Activated CD8-positive, alpha-beta memory T cell treated with anti-CD3 and anti-CD28 coated beads, Interleukin-2, amount 10 ng/mL, durations not matched to agents 7 days and 5 days (primary cell): Measurements from ENCODE around the gene ZNF385D. TPM values are rescaled to one million over a fixed set of nuclear protein-coding genes. Genes with fewer than 3 reads are reported as not detected.

Source experiments
- ATAC-seq: fragments of 150-1000 bp; cut with Tn5 transposase; one replicate; pipeline ENCODE4 v1.10.0; 2021; ENCODE audit warnings: moderate library complexity
- CTCF ChIA-PET: fragments of 350-600 bp; sonication (Branson Sonifier 250); formaldehyde crosslinking; loops from one replicate; lab custom pipeline; 2021; ENCODE audit warnings: antibody characterized with exemption; lab: Charles Lee
- DNase-seq: peaks from one replicate; pipeline ENCODE4 v3.0.0-alpha.2; 2020
- H3K27ac Mint-ChIP-seq: one replicate; pipeline ENCODE4 v1.8.0; 2021; ENCODE audit warnings: mild to moderate bottlenecking, mixed read lengths
- H3K27me3 Mint-ChIP-seq: one replicate; pipeline ENCODE4 v1.8.0; 2021; ENCODE audit warnings: mixed read lengths
- H3K36me3 Mint-ChIP-seq: one replicate; pipeline ENCODE4 v1.8.0; 2021; ENCODE audit warnings: mild to moderate bottlenecking, mixed read lengths
- H3K4me1 Mint-ChIP-seq: one replicate; pipeline ENCODE4 v1.8.0; 2021; ENCODE audit warnings: mixed read lengths
- H3K4me3 Mint-ChIP-seq: one replicate; pipeline ENCODE4 v1.8.0; 2021; ENCODE audit warnings: mild to moderate bottlenecking, moderate library complexity, mixed read lengths
- H3K9me3 Mint-ChIP-seq: one replicate; pipeline ENCODE4 v1.8.0; 2022; ENCODE audit warnings: low read depth, mixed read lengths
- total RNA-seq, 2 experiments: library from RNA; stranded (reverse); gene quantifications; one replicate each; pipeline ENCODE4 v1.2.3, GENCODE V29; 2021

ZNF385D gene
- total RNA-seq, 2 experiments from 2014 or later = not detected

DNA sequence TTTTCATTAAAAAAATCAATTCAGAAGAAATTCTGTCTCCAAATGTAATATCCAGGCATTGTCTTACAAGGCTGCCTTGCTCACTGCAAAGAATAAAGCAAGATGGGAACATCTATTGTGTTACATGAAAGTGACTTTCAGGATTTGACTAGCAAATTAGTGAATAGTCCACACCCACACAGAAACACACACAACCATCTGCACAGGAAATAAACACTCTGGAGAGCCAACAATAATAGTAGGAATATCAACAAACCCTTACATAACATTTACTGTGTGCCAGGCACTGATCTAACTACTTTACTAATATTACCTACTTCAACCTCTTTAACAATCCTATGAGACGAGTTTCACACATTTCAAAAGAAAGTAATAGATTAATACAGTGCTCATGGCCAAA, 28.9 kb upstream of the ZNF385D start:
- H3K9me3 Mint-ChIP-seq = peaks cover 10% of the 10 kb centered on the region

DNA sequence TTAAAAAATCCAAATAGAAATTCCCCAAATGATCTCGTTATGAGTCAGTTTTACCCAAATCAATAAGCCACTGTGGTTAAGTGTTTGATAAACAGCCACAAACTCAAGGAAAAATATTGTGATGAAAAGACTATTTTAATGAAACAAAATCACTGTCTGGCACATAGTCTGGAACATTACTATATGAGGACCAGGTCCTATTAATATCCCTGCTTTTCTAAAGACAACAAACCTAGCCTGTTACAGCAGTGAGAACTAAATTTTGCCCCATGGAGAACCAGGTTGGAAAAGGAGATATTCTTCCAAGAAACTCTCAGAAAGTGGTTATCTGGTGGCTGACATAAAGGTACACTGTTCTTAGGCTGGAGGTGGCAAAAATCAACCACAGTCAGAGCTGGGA, 27.7 kb upstream of the ZNF385D start:
- no peaks in the 10 kb centered on the region for H3K4me1 Mint-ChIP-seq
- CTCF ChIA-PET = no interaction called here
- no peaks in the 10 kb centered on the region for H3K27me3 Mint-ChIP-seq
- DNase-seq = no peak
- peaks cover 8% of the 10 kb centered on the region for H3K9me3 Mint-ChIP-seq
- H3K4me3 Mint-ChIP-seq = no peak overlapping the region
- no peak overlapping the region for H3K27ac Mint-ChIP-seq
- ATAC-seq = no peak
- H3K36me3 Mint-ChIP-seq = no peaks in the 10 kb centered on the region

More for the DNA sequence above, 28.9 kb upstream of the ZNF385D start:
- ATAC-seq = no peak
- DNase-seq = no peak
- Mint-ChIP-seq H3K36me3 (no peaks in the 10 kb centered on the region), H3K27ac (no peak overlapping the region), H3K4me3 (no peak overlapping the region), H3K4me1 (no peaks in the 10 kb centered on the region), H3K27me3 (no peaks in the 10 kb centered on the region)
- CTCF ChIA-PET = no interaction called here

DNA sequence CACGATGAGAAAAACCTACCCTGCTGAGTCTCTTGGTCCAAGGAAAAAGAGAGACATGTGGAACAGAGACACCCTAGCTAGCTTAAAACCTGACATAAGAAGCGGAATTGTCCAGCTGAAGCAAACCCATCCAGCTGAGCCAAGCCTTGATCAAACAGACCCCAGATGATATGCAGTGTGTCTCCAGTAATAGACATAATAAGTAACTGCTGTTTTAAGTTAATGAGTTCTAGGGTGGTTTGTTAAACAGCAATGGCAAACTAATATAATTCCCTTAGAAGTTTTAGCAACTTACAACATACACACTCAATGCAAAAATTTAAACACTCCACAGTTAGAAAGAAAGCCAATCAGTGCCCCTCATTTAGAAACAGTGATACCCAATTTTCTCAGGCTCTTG, 26.8 kb upstream of the ZNF385D start:
- H3K36me3 Mint-ChIP-seq = no peaks in the 10 kb centered on the region
- no peak for ATAC-seq

DNA sequence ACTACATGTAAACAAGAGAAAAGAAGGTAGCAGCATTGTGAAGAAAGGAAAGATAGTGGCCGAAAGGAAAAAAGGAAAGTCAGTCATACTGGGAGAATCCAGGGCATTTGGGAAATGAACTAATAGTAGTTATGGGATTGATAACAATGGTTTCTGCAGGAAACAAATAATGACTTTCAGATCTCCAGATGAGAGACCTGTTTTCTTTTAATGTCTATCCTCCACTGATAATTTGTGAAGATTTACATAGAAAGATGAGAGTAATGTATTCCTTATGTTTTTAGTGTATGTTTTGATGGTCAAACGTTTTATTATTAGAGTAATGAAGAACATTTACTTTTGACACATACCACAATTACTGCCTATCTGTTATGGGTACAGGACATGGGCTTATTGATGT, 15.0 kb upstream of the ZNF385D start:
- Mint-ChIP-seq H3K27me3 (no peaks in the 10 kb centered on the region), H3K4me3 (no peak overlapping the region), H3K27ac (no peak overlapping the region), H3K36me3 (no peaks in the 10 kb centered on the region), H3K9me3 (peaks cover 16% of the 10 kb centered on the region), H3K4me1 (no peaks in the 10 kb centered on the region)
- no peak for DNase-seq
- CTCF ChIA-PET = no interaction called here
- no peak for ATAC-seq

More for the DNA sequence above, 26.8 kb upstream of the ZNF385D start:
- no peak for DNase-seq
- Mint-ChIP-seq H3K4me3 (no peak overlapping the region), H3K27ac (no peak overlapping the region), H3K9me3 (peaks cover 8% of the 10 kb centered on the region), H3K4me1 (no peaks in the 10 kb centered on the region), H3K27me3 (no peaks in the 10 kb centered on the region)
- CTCF ChIA-PET = no interaction called here

DNA sequence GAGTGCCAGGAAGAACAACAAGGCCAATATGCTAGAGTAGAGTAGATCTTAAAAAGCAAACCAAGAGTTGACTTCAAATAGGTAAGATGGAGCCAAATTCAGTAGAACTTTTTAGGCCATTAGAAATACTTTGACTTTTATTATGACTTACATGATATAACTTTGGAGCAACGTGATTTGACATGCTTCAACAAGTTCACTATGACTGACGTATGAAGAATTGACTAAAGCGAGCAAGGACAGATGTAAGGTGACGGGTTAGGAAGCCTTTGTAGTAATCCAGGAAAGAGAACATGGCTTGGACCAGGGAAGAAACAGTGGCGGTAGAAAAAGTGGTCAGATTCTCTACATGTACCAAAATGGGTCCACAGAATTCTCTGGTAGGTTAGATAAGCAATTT, 4.9 kb upstream of the ZNF385D start:
- no peaks in the 10 kb centered on the region for H3K27me3 Mint-ChIP-seq
- H3K4me3 Mint-ChIP-seq = no peak overlapping the region
- no peak overlapping the region for H3K27ac Mint-ChIP-seq
- H3K9me3 Mint-ChIP-seq = peaks cover 2% of the 10 kb centered on the region
- no peak for DNase-seq
- no peak for ATAC-seq
- CTCF ChIA-PET = no interaction called here
- no peaks in the 10 kb centered on the region for H3K4me1 Mint-ChIP-seq
- H3K36me3 Mint-ChIP-seq = no peaks in the 10 kb centered on the region

DNA sequence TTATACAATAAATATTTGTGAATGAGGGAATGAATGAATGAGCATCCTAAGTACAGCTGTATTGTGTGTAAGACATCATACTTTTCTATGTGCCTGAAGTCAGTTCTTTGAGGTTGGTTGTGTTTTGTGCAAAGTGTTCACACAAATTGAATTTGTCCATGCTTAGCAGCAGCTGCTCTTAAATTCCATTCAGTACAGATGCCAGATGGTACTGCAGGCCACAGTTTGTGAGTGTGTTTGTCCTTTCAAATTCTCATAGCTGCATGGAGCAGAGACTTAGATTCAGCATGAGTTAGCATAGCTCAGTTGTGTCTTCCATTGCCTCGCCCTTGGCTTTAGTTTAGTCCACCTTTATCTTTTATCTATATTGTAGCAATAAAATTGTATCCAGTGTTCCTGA, 3.8 kb upstream of the ZNF385D start:
- no peaks in the 10 kb centered on the region for H3K9me3 Mint-ChIP-seq
- H3K4me1 Mint-ChIP-seq = no peaks in the 10 kb centered on the region
- CTCF ChIA-PET = interaction anchor here (0.6 kb wide), 1 partner anchor 864 kb away, joined by 4 read pairs; no protein-coding TSS in a partner anchor
- peaks cover 5% of the 10 kb centered on the region for H3K27me3 Mint-ChIP-seq
- ATAC-seq (no peak), DNase-seq (no peak)
- no peaks in the 10 kb centered on the region for H3K36me3 Mint-ChIP-seq
- H3K4me3 Mint-ChIP-seq = no peak overlapping the region
- H3K27ac Mint-ChIP-seq = no peak overlapping the region

DNA sequence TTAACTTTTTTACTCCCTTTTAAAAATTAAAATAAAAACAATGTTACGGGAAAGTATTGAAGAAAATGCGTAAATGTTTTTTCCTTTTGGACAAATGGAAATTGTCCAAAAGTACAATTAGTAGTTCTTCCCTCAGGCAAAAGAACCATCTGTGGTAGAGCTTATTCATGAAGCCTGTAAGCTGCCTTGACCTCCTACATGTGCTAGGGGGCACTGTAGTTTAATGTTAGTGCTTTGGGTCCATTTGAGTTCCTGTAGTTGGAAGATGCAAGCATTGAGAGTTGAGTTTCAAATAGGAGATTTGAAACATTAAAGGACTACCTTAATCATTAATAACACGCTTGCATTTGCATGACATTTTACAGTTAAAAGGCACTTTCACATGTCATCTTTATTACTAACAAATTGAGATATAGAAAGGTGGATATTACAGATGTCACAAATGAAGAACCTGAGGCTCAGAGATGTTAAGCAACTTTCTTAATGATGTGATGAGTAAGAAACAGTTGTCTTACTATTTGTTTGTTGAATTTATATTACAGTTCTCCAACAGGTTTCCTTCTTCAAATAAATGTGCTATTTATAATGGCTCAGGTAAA, 1.8 kb upstream of the ZNF385D start:
- Mint-ChIP-seq H3K27ac (no peak overlapping the region), H3K27me3 (peaks cover 5% of the 10 kb centered on the region), H3K9me3 (no peaks in the 10 kb centered on the region), H3K4me1 (no peaks in the 10 kb centered on the region), H3K4me3 (no peak overlapping the region), H3K36me3 (no peaks in the 10 kb centered on the region)
- ATAC-seq (no peak), DNase-seq (no peak)
- CTCF ChIA-PET = no interaction called here

DNA sequence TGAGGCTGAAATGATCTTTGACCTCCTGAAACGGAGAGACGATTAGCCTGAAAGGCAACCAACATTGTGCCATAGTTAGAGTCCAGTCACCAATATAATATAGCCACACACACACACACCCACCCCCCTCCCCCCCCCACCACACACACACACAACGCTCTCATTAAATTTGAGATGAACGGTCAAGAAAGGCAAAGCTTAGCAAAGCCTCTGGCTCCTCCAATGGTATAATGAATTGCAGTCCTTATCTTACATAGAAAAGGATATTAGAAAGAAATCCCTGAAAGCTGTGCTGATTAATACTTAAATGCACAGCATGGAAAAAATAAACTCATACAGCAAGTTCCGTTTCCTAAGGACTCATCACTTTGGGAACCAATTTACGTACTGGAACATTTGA, 876 bp upstream of the ZNF385D start:
- Mint-ChIP-seq H3K9me3 (no peaks in the 10 kb centered on the region), H3K4me1 (no peaks in the 10 kb centered on the region), H3K36me3 (no peaks in the 10 kb centered on the region), H3K27ac (no peak overlapping the region), H3K4me3 (no peak overlapping the region), H3K27me3 (peaks cover 5% of the 10 kb centered on the region)
- no peak for ATAC-seq
- DNase-seq = no peak
- CTCF ChIA-PET = no interaction called here

DNA sequence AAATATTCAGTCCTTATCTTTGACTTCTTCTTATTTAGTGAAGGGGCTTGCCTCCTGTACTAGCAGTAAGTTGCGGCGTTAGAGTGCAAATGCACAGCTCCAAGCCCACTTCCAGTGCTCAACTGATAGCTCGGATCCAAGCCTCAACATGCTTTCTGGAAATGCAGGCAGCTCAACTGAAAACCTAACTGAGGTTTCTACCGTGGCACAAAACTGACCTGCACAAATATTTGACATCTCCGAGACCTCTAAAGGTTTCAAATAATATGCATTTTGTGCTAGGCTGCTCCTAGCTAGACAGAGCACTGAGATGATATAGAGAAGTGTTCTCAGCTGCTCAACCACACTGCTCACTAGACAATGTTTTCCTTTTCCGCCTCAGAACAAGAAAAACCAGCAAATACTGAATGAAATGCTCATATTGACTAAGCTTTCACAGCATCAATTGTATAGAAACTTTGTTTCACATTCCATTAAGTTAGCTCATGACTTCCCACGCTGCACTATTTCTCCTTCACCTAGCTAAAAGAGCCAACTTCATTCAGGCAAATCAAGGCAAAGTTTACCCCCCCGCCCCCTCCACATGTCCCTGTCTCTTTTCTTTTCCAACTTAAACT, 822 bp downstream of the ZNF385D start:
- CTCF ChIA-PET = no interaction called here
- Mint-ChIP-seq H3K4me1 (no peaks in the 10 kb centered on the region), H3K9me3 (no peaks in the 10 kb centered on the region), H3K27me3 (peaks cover 5% of the 10 kb centered on the region), H3K27ac (no peak overlapping the region), H3K36me3 (no peaks in the 10 kb centered on the region), H3K4me3 (no peak overlapping the region)
- ATAC-seq (no peak), DNase-seq (no peak)

DNA sequence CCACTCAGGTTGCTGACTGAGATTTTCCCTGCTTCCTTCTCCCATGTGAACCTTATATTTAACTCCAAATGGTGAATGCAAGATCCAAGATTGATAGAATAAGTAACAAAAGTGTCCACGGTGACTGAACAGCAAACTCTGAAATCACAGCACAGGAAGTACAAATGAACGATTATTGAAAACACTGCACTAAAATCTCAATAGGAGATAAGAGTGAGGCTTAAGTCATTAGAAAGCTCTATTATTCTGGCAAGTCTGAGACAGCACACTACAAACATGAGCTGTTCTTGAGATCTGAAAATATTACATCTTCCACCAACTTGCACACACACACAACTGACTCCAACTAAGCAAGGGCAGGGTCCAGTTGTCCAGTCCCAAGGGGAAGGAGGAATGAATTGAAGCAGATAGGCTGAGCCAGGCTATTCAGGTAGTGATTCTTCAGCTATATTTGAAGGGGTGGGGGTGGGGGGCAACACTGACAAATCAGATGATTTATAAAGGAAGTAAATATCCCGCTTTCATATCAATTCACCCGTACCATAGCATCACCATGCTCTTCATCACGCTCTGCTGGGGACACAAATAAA, 2.9 kb downstream of the ZNF385D start:
- no peak overlapping the region for H3K27ac Mint-ChIP-seq
- DNase-seq (no peak), ATAC-seq (no peak)
- H3K36me3 Mint-ChIP-seq = no peaks in the 10 kb centered on the region
- peaks cover 5% of the 10 kb centered on the region for H3K27me3 Mint-ChIP-seq
- H3K9me3 Mint-ChIP-seq = peaks cover 2% of the 10 kb centered on the region
- H3K4me3 Mint-ChIP-seq = no peak overlapping the region
- H3K4me1 Mint-ChIP-seq = no peaks in the 10 kb centered on the region
- CTCF ChIA-PET = no interaction called here

DNA sequence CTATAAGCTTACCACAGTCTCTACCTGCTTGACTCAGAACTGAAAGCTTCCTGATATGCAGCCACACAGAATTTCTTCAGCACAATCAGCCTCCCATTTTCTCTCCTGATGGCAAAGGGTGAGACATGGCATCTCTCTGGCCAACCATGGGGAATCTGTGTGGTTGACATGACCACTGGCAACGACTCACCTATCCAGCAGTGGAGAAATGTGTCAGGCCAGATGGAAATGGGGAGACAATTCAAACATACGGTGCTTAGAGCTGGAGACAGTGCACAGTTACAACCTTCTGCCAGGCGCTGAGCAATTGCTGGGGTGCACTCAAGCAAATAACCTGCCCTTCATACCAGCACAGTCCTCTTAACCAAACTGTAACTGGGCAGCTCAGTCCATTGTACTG, 3.6 kb downstream of the ZNF385D start:
- peaks cover 5% of the 10 kb centered on the region for H3K27me3 Mint-ChIP-seq
- CTCF ChIA-PET = no interaction called here
- ATAC-seq (no peak), DNase-seq (no peak)
- H3K4me3 Mint-ChIP-seq = no peak overlapping the region
- no peak overlapping the region for H3K27ac Mint-ChIP-seq
- peaks cover 2% of the 10 kb centered on the region for H3K9me3 Mint-ChIP-seq
- H3K36me3 Mint-ChIP-seq = no peaks in the 10 kb centered on the region
- H3K4me1 Mint-ChIP-seq = no peaks in the 10 kb centered on the region

DNA sequence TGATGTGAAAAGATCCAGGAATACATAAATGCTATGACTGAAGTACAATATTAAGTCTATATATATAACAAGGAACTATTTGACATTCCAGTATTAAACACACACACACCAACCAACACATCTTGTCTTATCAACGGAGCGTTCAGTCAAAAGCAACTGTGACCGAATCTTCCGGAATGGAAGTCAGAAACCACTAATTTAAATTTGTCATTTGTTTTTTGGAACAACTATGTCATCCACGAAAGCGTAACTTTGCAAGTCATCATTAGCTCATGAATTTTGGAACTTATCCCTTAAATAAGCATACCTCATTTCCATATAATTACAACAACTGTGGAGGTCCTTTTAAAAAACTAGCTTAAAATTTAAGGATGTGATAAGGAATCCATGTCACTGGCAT, 5.0 kb downstream of the ZNF385D start:
- H3K27ac Mint-ChIP-seq = no peak overlapping the region
- CTCF ChIA-PET = no interaction called here
- H3K36me3 Mint-ChIP-seq = no peaks in the 10 kb centered on the region
- DNase-seq (no peak), ATAC-seq (no peak)
- H3K4me1 Mint-ChIP-seq = no peaks in the 10 kb centered on the region
- no peak overlapping the region for H3K4me3 Mint-ChIP-seq
- H3K27me3 Mint-ChIP-seq = peaks cover 5% of the 10 kb centered on the region
- peaks cover 6% of the 10 kb centered on the region for H3K9me3 Mint-ChIP-seq

DNA sequence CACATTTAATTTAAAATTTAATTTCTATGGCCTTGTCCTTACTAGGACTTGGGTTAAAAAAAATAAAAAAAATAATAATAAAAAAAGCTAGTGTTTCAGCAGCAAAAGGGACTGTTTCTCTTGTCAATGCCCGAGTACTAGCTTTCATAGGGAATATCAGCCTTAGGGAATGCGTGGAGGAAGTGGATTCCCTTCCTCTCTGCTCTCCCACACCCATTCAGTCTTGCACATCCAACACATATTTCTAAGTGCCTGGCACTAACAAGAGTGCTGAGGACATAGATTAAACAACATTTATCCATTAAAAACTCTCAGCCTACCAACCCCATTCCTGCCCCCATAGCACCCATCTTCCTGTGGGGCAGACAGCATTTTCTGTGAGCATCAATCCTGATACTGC, 6.2 kb downstream of the ZNF385D start:
- Mint-ChIP-seq H3K4me3 (no peak overlapping the region), H3K9me3 (peaks cover 6% of the 10 kb centered on the region), H3K27me3 (no peaks in the 10 kb centered on the region), H3K4me1 (no peaks in the 10 kb centered on the region), H3K36me3 (no peaks in the 10 kb centered on the region), H3K27ac (no peak overlapping the region)
- DNase-seq (no peak), ATAC-seq (no peak)
- CTCF ChIA-PET = no interaction called here

DNA sequence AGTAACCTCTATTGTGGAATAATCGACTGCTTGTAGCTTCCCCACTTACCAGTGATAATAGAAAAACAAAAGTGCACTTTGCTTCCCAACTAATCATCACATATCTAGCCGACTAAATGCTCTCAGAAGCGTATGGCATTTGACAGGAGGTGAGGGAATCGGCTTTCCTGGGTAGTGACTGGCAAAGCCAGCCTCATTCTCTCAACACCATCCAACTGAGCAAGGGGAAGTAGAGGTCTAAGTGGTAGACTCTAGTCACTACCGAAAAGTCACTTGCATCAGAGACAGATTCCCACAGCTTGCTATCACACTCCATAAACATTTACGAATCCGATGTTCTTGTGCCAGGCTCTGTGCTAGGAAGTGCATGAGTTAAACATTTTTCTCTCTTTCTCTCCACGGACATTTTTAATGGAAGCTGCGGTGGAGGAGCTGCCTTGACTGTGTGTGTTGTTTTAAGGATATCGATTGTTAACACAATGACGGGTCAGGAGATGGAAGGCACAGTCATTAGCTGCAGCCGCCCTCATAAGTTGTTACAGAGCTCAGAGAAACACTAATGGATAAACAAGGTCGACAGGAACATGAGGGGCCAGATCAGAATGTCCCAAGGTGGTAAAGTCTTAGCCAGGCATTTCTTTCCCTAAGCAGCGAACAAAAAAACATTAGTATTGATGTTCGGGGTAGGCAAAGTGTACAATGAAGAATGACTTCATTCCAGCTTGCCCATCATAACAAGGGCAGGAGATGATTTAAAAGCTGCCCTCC, 11.9 kb downstream of the ZNF385D start:
- CTCF ChIA-PET = no interaction called here
- Mint-ChIP-seq H3K9me3 (peaks cover 19% of the 10 kb centered on the region), H3K36me3 (no peaks in the 10 kb centered on the region), H3K4me3 (no peak overlapping the region), H3K27ac (no peak overlapping the region), H3K27me3 (no peaks in the 10 kb centered on the region), H3K4me1 (no peaks in the 10 kb centered on the region)
- no peak for DNase-seq
- ATAC-seq = no peak
